H9 (cell line): ENCODE measurements around the gene CRHR2. TPM values are rescaled to one million over a fixed set of nuclear protein-coding genes. Genes with fewer than 3 reads are reported as not detected.

Experiments
- DNase-seq: peaks from one replicate; pipeline ENCODE4 v3.0.0-alpha.2; 2017
- H2AFZ ChIP-seq: one replicate; pipeline ENCODE4 v1.6.1; 2013; ENCODE audit warnings: mild to moderate bottlenecking, low read length, control low read depth, moderate library complexity
- H2AK5ac ChIP-seq: 2 replicates; pipeline ENCODE4 v1.6.1; 2013; ENCODE audit warnings: low read length, control low read depth, mixed read lengths; ENCODE audit not compliant: insufficient read length
- H2BK120ac ChIP-seq: one replicate; pipeline ENCODE4 v1.6.1; 2013; ENCODE audit warnings: low read depth, mild to moderate bottlenecking, low read length, control low read depth, inconsistent platforms; ENCODE audit not compliant: poor library complexity, severe bottlenecking
- H2BK12ac ChIP-seq: 2 replicates; pipeline ENCODE4 v1.6.1; 2013; ENCODE audit warnings: low read length, control low read depth, mixed read lengths, low read depth; ENCODE audit not compliant: insufficient read length
- H2BK15ac ChIP-seq: 2 replicates; pipeline ENCODE4 v1.6.1; 2013; ENCODE audit warnings: low read depth, low read length, control low read depth
- H2BK20ac ChIP-seq: one replicate; pipeline ENCODE4 v1.6.1; 2013; ENCODE audit warnings: low read depth, mild to moderate bottlenecking, low read length, control low read depth, inconsistent platforms; ENCODE audit not compliant: poor library complexity, severe bottlenecking
- H2BK5ac ChIP-seq: 2 replicates; pipeline ENCODE4 v1.6.1; 2013; ENCODE audit warnings: low read length, control low read depth, mixed read lengths; ENCODE audit not compliant: insufficient read length
- H3K14ac ChIP-seq: 2 replicates; pipeline ENCODE4 v1.6.1; 2013; ENCODE audit warnings: low read length, control low read depth; ENCODE audit not compliant: insufficient read depth
- H3K18ac ChIP-seq: 2 replicates; pipeline ENCODE4 v1.6.1; 2013; ENCODE audit warnings: low read depth, mild to moderate bottlenecking, mixed read lengths, low read length, control low read depth; ENCODE audit not compliant: insufficient read length
- H3K23ac ChIP-seq: 2 replicates; pipeline ENCODE4 v1.6.1; 2013; ENCODE audit warnings: low read length, control low read depth, mixed read lengths, low read depth; ENCODE audit not compliant: insufficient read length
- H3K23me2 ChIP-seq: 2 replicates; pipeline ENCODE4 v1.6.1; 2013; ENCODE audit warnings: low read depth, mild to moderate bottlenecking, mixed read lengths, low read length, control low read depth; ENCODE audit not compliant: insufficient read length, poor library complexity, severe bottlenecking
- H3K27ac ChIP-seq: 2 replicates; pipeline ENCODE4 v1.5.1; 2013; ENCODE audit warnings: low read length, control low read depth, mixed read lengths, low read depth; ENCODE audit not compliant: insufficient read length
- H3K27me3 ChIP-seq: 2 replicates; pipeline ENCODE4 v1.6.1; 2013; ENCODE audit warnings: low read length, control low read depth, inconsistent platforms; ENCODE audit not compliant: insufficient read depth
- H3K4ac ChIP-seq: 2 replicates; pipeline ENCODE4 v1.6.1; 2013; ENCODE audit warnings: low read depth, mild to moderate bottlenecking, control low read depth, inconsistent platforms, low read length, moderate library complexity
- H3K4me1 ChIP-seq: 2 replicates; pipeline ENCODE4 v1.6.1; 2013; ENCODE audit warnings: low read length, control low read depth, inconsistent platforms; ENCODE audit not compliant: insufficient read depth
- H3K4me2 ChIP-seq: 2 replicates; pipeline ENCODE4 v1.6.1; 2013; ENCODE audit warnings: low read length, control low read depth, mixed read lengths; ENCODE audit not compliant: insufficient read length, insufficient read depth
- H3K56ac ChIP-seq: 2 replicates; pipeline ENCODE4 v1.6.1; 2013; ENCODE audit warnings: low read depth, mild to moderate bottlenecking, mixed read lengths, low read length, control low read depth; ENCODE audit not compliant: insufficient read length
- H3K79me1 ChIP-seq: 2 replicates; pipeline ENCODE4 v1.6.1; 2013; ENCODE audit warnings: low read depth, mild to moderate bottlenecking, moderate library complexity, low read length, control low read depth, inconsistent platforms; ENCODE audit not compliant: insufficient read depth, poor library complexity, severe bottlenecking
- H3K79me2 ChIP-seq: 2 replicates; pipeline ENCODE4 v1.6.1; 2013; ENCODE audit warnings: low read length, control low read depth, inconsistent platforms; ENCODE audit not compliant: insufficient read depth
- H3K9ac ChIP-seq: 2 replicates; pipeline ENCODE4 v1.6.1; 2013; ENCODE audit warnings: low read length, control low read depth, mixed read lengths; ENCODE audit not compliant: insufficient read length; ENCODE audit errors: extremely low read depth
- H3K9me3 ChIP-seq: one replicate; pipeline ENCODE4 v1.6.1; 2013; ENCODE audit warnings: low read depth, low read length, inconsistent platforms; ENCODE audit not compliant: control insufficient read depth
- H3T11ph ChIP-seq: one replicate; pipeline ENCODE4 v1.6.1; 2013; ENCODE audit warnings: mild to moderate bottlenecking, low read length, control low read depth, inconsistent platforms
- H4K20me1 ChIP-seq: one replicate; pipeline ENCODE4 v1.6.1; 2013; ENCODE audit not compliant: control insufficient read depth, insufficient read length, insufficient read depth
- H4K5ac ChIP-seq: 2 replicates; pipeline ENCODE4 v1.6.1; 2013; ENCODE audit warnings: low read depth, mild to moderate bottlenecking, mixed read lengths, low read length, control low read depth; ENCODE audit not compliant: insufficient read length
- H4K8ac ChIP-seq: replicated peaks from 2 replicates; pipeline ENCODE4 v1.6.1; 2013; ENCODE audit warnings: low read length, control low read depth, mixed read lengths, low read depth; ENCODE audit not compliant: insufficient read length
- H4K91ac ChIP-seq: 2 replicates; pipeline ENCODE4 v1.6.1; 2013; ENCODE audit warnings: low read depth, mild to moderate bottlenecking, moderate library complexity, mixed read lengths, low read length, control low read depth; ENCODE audit not compliant: insufficient read length
- H3K27ac Mint-ChIP-seq, 3 experiments: 2 replicates in 2 of 3; 3 replicates in 1 of 3; pipeline ENCODE4 v1.8.0; 2020 to 2021; ENCODE audit warnings: mixed read lengths in 3 of 3, mild to moderate bottlenecking in 1 of 3, moderate library complexity in 1 of 3
- H3K27me3 Mint-ChIP-seq: 2 replicates; pipeline ENCODE4 v1.8.0; 2021; ENCODE audit warnings: low read depth, mild to moderate bottlenecking, moderate library complexity, mixed read lengths
- H3K36me3 Mint-ChIP-seq, 3 experiments: 2 replicates in 2 of 3; 3 replicates in 1 of 3; pipeline ENCODE4 v1.8.0; 2020 to 2021; ENCODE audit warnings: low read depth in 3 of 3, mixed read lengths in 3 of 3; ENCODE audit not compliant: insufficient read depth in 1 of 3
- H3K4me1 Mint-ChIP-seq, 2 experiments: 2 replicates each; pipeline ENCODE4 v1.8.0; 2020; ENCODE audit warnings: mixed read lengths in 2 of 2
- H3K4me3 Mint-ChIP-seq, 2 experiments: 2 replicates in 1 of 2; 3 replicates in 1 of 2; pipeline ENCODE4 v1.8.0; 2020 to 2021; ENCODE audit warnings: mild to moderate bottlenecking in 2 of 2, mixed read lengths in 2 of 2, moderate library complexity in 1 of 2
- H3K9me3 Mint-ChIP-seq, 2 experiments: 2 replicates in 1 of 2; 3 replicates in 1 of 2; pipeline ENCODE4 v1.8.0; 2020; ENCODE audit warnings: mild to moderate bottlenecking in 2 of 2, mixed read lengths in 2 of 2, moderate library complexity in 1 of 2
- CTCF ChIP-seq: fragments of 200-600 bp; sonication (generic); conservative IDR thresholded peaks from 3 replicates; pipeline ENCODE4 v1.8.0; 2021; ENCODE audit warnings: antibody characterized with exemption, mild to moderate bottlenecking
- WGBS: extraction: QIAGEN DNeasy Blood & Tissue Kit; methylation state at CpG from one replicate; pipeline ENCODE4 v1.1.7; 2013; ENCODE audit warnings: missing lambda C conversion rate, low lambda C conversion rate, mixed read lengths; ENCODE audit not compliant: insufficient read length; ENCODE audit errors: extremely low coverage; 5-methylcytosine and 5-hydroxymethylcytosine counted together
- total RNA-seq: library from RNA; stranded (reverse); gene quantifications from 2 replicates; pipeline ENCODE4 v1.2.1, GENCODE V29; 2021

CRHR2 gene
- total RNA-seq, 1 experiment from 2014 or later = 0.07 TPM

GRCh38 chr7:30652132-30652531 lies 30.1 kb downstream of the CRHR2 start:
- Histone ChIP-seq H2BK120ac (no peak overlapping the region), H3K4ac (no peak overlapping the region), H2BK20ac (no peak overlapping the region), H3K27ac (no peak overlapping the region), H4K20me1 (no peaks in the 10 kb centered on the region), H2BK5ac (no peak overlapping the region), H2AK5ac (no peak overlapping the region), H3K23ac (no peak overlapping the region), H3K9me3 (no peaks in the 10 kb centered on the region), H2AFZ (no peak overlapping the region), H4K91ac (no peak overlapping the region), H3T11ph (no peak overlapping the region), H3K79me2 (no peaks in the 10 kb centered on the region), H3K4me2 (no peak overlapping the region), H3K27me3 (no peaks in the 10 kb centered on the region), H2BK12ac (no peak overlapping the region), H3K4me1 (no peaks in the 10 kb centered on the region), H4K5ac (no peak overlapping the region), H3K79me1 (no peaks in the 10 kb centered on the region), H3K14ac (no peak overlapping the region), H3K56ac (no peak overlapping the region), H3K23me2 (no peaks in the 10 kb centered on the region), H3K18ac (no peak overlapping the region), H4K8ac (no peak overlapping the region), H2BK15ac (no peak overlapping the region), H3K9ac (no peak overlapping the region)
- no CpG with 5 or more reads among the region's 7 CpGs for WGBS
- Mint-ChIP-seq H3K27ac (no peak overlapping the region), H3K4me3 (no peak overlapping the region), H3K36me3 (peaks cover 0 to 8% (median 6%) of the 10 kb centered on the region in 3 experiments; a peak in 5 of 7 replicates), H3K9me3 (no peaks in the 10 kb centered on the region; a peak in 1 of 5 replicates), H3K4me1 (peaks cover 14 to 15% of the 10 kb centered on the region in 2 experiments), H3K27me3 (no peaks in the 10 kb centered on the region)
- DNase-seq = no peak
- TF ChIP-seq CTCF = no peak
